Activated CD8-positive, alpha-beta T cell treated with anti-CD3 and anti-CD28 coated beads for 36 hours (primary cell): ENCODE results near the gene IL16. TPM values are rescaled to one million over a fixed set of nuclear protein-coding genes. Genes with fewer than 3 reads are reported as not detected.
"Not testable (repeated sequence)": the region's sequence is repeated elsewhere in the genome, so short reads cannot be mapped to it uniquely, and the experiment has no call there.

Source experiments
- ATAC-seq: fragments of 200-7000 bp; cut with Tn5 transposase; one replicate; pipeline ENCODE4 v1.10.0; 2021; ENCODE audit warnings: mild to moderate bottlenecking, moderate library complexity
- CTCF ChIA-PET: fragments of 350-600 bp; sonication (Branson Sonifier 250); formaldehyde crosslinking; loops from one replicate; lab custom pipeline; 2021; ENCODE audit warnings: antibody characterized with exemption; lab: Charles Lee
- POLR2A ChIA-PET: fragments of 350-600 bp; sonication (Branson Sonifier 250); formaldehyde crosslinking; loops from one replicate; lab custom pipeline; 2021; ENCODE audit warnings: antibody characterized with exemption; lab: Charles Lee
- DNase-seq: peaks from one replicate; pipeline ENCODE4 v3.0.0-alpha.2; 2020
- H3K27ac Mint-ChIP-seq: one replicate; pipeline ENCODE4 v1.8.0; 2021; ENCODE audit warnings: mild to moderate bottlenecking, mixed read lengths
- H3K27me3 Mint-ChIP-seq: one replicate; pipeline ENCODE4 v1.8.0; 2021; ENCODE audit warnings: mixed read lengths
- H3K36me3 Mint-ChIP-seq: one replicate; pipeline ENCODE4 v1.8.0; 2021; ENCODE audit warnings: low read depth, mixed read lengths
- H3K4me1 Mint-ChIP-seq: one replicate; pipeline ENCODE4 v1.8.0; 2021; ENCODE audit warnings: low read depth, mixed read lengths
- H3K4me3 Mint-ChIP-seq: one replicate; pipeline ENCODE4 v1.8.0; 2021; ENCODE audit warnings: mild to moderate bottlenecking, moderate library complexity, mixed read lengths
- H3K9me3 Mint-ChIP-seq: one replicate; pipeline ENCODE4 v1.8.0; 2021; ENCODE audit warnings: mixed read lengths
- CTCF ChIP-seq: fragments of 200-600 bp; IDR thresholded peaks from one replicate; pipeline ENCODE4 v1.8.0; 2022; ENCODE audit warnings: antibody characterized with exemption, mild to moderate bottlenecking
- intact Hi-C: fragments of 100-400 bp; cut with micrococcal nuclease; formaldehyde crosslinking; loops from one replicate; pipeline ENCODE4 v1.10.0; 2022
- total RNA-seq, 2 experiments: library from RNA; stranded (reverse); gene quantifications; one replicate each; pipeline ENCODE4 v1.2.3, GENCODE V29; 2021

IL16 gene
- total RNA-seq, 2 experiments from 2014 or later = 130 to 138 TPM

- ATAC-seq = peak; percentile 61
- ChIA-PET POLR2A (interaction anchor here (1.0 kb wide), 1 partner anchor 110 kb away, joined by 6 read pairs; no protein-coding TSS in a partner anchor), CTCF (interaction anchor here (0.7 to 6.2 kb wide), 18 partner anchors 9 to 786 kb away, joined by 3 to 148 read pairs (median 4); no protein-coding TSS in a partner anchor)
- Mint-ChIP-seq H3K4me3 (no peak overlapping the region), H3K36me3 (no peaks in the 10 kb centered on the region), H3K27me3 (no peaks in the 10 kb centered on the region), H3K27ac (no peak overlapping the region), H3K9me3 (no peaks in the 10 kb centered on the region), H3K4me1 (peaks cover 2% of the 10 kb centered on the region)
- peak; percentile 22 for DNase-seq
- intact Hi-C loops = loop anchor here (5.0 kb wide), 1 partner anchor 112 kb away; no protein-coding TSS in a partner anchor
- peak; percentile 64 for TF ChIP-seq CTCF
These were observed 41.1 kb upstream of the IL16 start for GRCh38 chr15:81155375-81156218.

GRCh38 chr15:81156324-81156723 lies 40.4 kb upstream of the IL16 start:
- Mint-ChIP-seq H3K27ac (no peak overlapping the region), H3K9me3 (no peaks in the 10 kb centered on the region), H3K4me3 (no peak overlapping the region), H3K4me1 (peaks cover 8% of the 10 kb centered on the region), H3K27me3 (no peaks in the 10 kb centered on the region), H3K36me3 (no peaks in the 10 kb centered on the region)
- no peak for TF ChIP-seq CTCF
- intact Hi-C loops = loop anchor here (5.0 kb wide), 1 partner anchor 111 kb away; no protein-coding TSS in a partner anchor
- DNase-seq (no peak), ATAC-seq (no peak)
- ChIA-PET CTCF (interaction anchor here (0.7 to 6.2 kb wide), 16 partner anchors 8 to 254 kb away, joined by 3 to 148 read pairs (median 4); no protein-coding TSS in a partner anchor), POLR2A (interaction anchor here (1.0 kb wide), 1 partner anchor 110 kb away, joined by 6 read pairs; no protein-coding TSS in a partner anchor)

- no peak for TF ChIP-seq CTCF
- no peak for ATAC-seq
- H3K4me3 Mint-ChIP-seq = no peak overlapping the region
- DNase-seq = no peak
- POLR2A ChIA-PET = no interaction called here
- intact Hi-C loops = loop anchor here (5.0 kb wide), 1 partner anchor 110 kb away; no protein-coding TSS in a partner anchor
- H3K27ac Mint-ChIP-seq = no peak overlapping the region
- H3K4me1 Mint-ChIP-seq = peaks cover 19% of the 10 kb centered on the region
- H3K9me3 Mint-ChIP-seq = no peaks in the 10 kb centered on the region
- H3K36me3 Mint-ChIP-seq = no peaks in the 10 kb centered on the region
- CTCF ChIA-PET = interaction anchor here (1.1 to 6.2 kb wide), 5 partner anchors 103 to 253 kb away, joined by 3 to 148 read pairs (median 7); no protein-coding TSS in a partner anchor
- peaks cover 2% of the 10 kb centered on the region for H3K27me3 Mint-ChIP-seq
These were observed 39.3 kb upstream of the IL16 start for GRCh38 chr15:81157195-81157938.

- Mint-ChIP-seq H3K4me3 (no peak overlapping the region), H3K36me3 (no peaks in the 10 kb centered on the region), H3K27me3 (peaks cover 4% of the 10 kb centered on the region), H3K27ac (no peak overlapping the region), H3K4me1 (peaks cover 21% of the 10 kb centered on the region), H3K9me3 (no peaks in the 10 kb centered on the region)
- no peak for TF ChIP-seq CTCF
- POLR2A ChIA-PET = no interaction called here
- no peak for DNase-seq
- CTCF ChIA-PET = interaction anchor here (1.1 kb wide), 1 partner anchor 108 kb away, joined by 3 read pairs; no protein-coding TSS in a partner anchor
- ATAC-seq = no peak
- intact Hi-C loops = loop anchor here (5.0 kb wide), 1 partner anchor 109 kb away; no protein-coding TSS in a partner anchor
These were observed 38.8 kb upstream of the IL16 start for GRCh38 chr15:81157939-81158223.

GRCh38 chr15:81158561-81158960 lies 38.1 kb upstream of the IL16 start:
- CTCF ChIA-PET = interaction anchor here (1.1 kb wide), 1 partner anchor 107 kb away, joined by 3 read pairs; no protein-coding TSS in a partner anchor
- H3K27ac Mint-ChIP-seq, ATAC-seq, H3K4me3 Mint-ChIP-seq, DNase-seq, H3K27me3 Mint-ChIP-seq, H3K36me3 Mint-ChIP-seq, POLR2A ChIA-PET, H3K9me3 Mint-ChIP-seq: not testable (repeated sequence)
- intact Hi-C loops = loop anchor here (5.0 kb wide), 1 partner anchor 109 kb away; no protein-coding TSS in a partner anchor
- peaks cover 21% of the 10 kb centered on the region for H3K4me1 Mint-ChIP-seq
